ENCODE results near the gene PPP1R37. TPM values are rescaled to one million over a fixed set of nuclear protein-coding genes. Genes with fewer than 3 reads are reported as not detected.

Gene PPP1R37
- total and polyA plus RNA-seq, 2 donors (not counting 1 experiment from before 2014, with no cell fraction given), result 11.3 to 36.0 TPM

GRCh38 chr19:45161738-45162607 lies 69.0 kb downstream of the PPP1R37 start:
- no peaks in the 10 kb centered on the region for H3K79me2 ChIP-seq (ENCODE audit: control insufficient read depth, insufficient read depth, low read length)
- peaks cover 6% of the 10 kb centered on the region for H3K27me3 ChIP-seq (ENCODE audit: control insufficient read depth, insufficient read depth, low read length)
- no peak overlapping the region for H2AFZ ChIP-seq (ENCODE audit: low read length)
- no peaks in the 10 kb centered on the region for H4K20me1 ChIP-seq (ENCODE audit: control insufficient read depth, extremely low read depth, insufficient read depth, low read length)
- no peaks in the 10 kb centered on the region for H3K36me3 ChIP-seq (ENCODE audit: control insufficient read depth, insufficient read depth, low read length)
- TF ChIP-seq CTCF (conservative IDR thresholded peaks at IDR 0.05 in 1 of 2, IDR thresholded peaks at IDR 0.05 in 1 of 2; ENCODE audit: low read depth in 1 of 2, low read length in 2 of 2) (peak; percentile 67 to 72), EZH2 (IDR thresholded peaks at IDR 0.05; ENCODE audit: low read length, missing control alignments) (no peak)
- H3K9me3 ChIP-seq (ENCODE audit: control insufficient read depth, insufficient read depth, low read depth, low read length), result no peaks in the 10 kb centered on the region
- H3K4me2 ChIP-seq (ENCODE audit: extremely low read depth, insufficient read depth, low read length), result no peak overlapping the region
- no peak overlapping the region for H3K9ac ChIP-seq (ENCODE audit: insufficient read depth, low read length)
- H3K4me3 ChIP-seq (replicated peaks in 1 of 4; ENCODE audit: control extremely low read depth in 1 of 4, insufficient read depth in 1 of 4, low read depth in 3 of 4, low read length in 4 of 4), result no peak overlapping the region
- no peaks in the 10 kb centered on the region for H3K4me1 ChIP-seq (ENCODE audit: control insufficient read depth, extremely low read depth, insufficient read depth, low read length)
- no peak overlapping the region for H3K27ac ChIP-seq (ENCODE audit: insufficient read depth, low read length)
- DNase-seq (ENCODE audit: low read depth in 2 of 2), result peak; percentile 29 to 31

- H3K9ac ChIP-seq (ENCODE audit: insufficient read depth, low read length), result no peak overlapping the region
- H3K9me3 ChIP-seq (ENCODE audit: control insufficient read depth, insufficient read depth, low read depth, low read length), result no peaks in the 10 kb centered on the region
- H3K79me2 ChIP-seq (ENCODE audit: control insufficient read depth, insufficient read depth, low read length), result no peaks in the 10 kb centered on the region
- H3K27ac ChIP-seq (ENCODE audit: insufficient read depth, low read length), result no peak overlapping the region
- H3K4me2 ChIP-seq (ENCODE audit: extremely low read depth, insufficient read depth, low read length), result no peak overlapping the region
- TF ChIP-seq EZH2 (IDR thresholded peaks at IDR 0.05; ENCODE audit: low read length, missing control alignments), result no peak
- no peak for TF ChIP-seq CTCF (conservative IDR thresholded peaks at IDR 0.05 in 1 of 2, IDR thresholded peaks at IDR 0.05 in 1 of 2; ENCODE audit: low read depth in 1 of 2, low read length in 2 of 2)
- no peak overlapping the region for H3K4me3 ChIP-seq (replicated peaks in 1 of 4; ENCODE audit: control extremely low read depth in 1 of 4, insufficient read depth in 1 of 4, low read depth in 3 of 4, low read length in 4 of 4)
- no peak for DNase-seq (ENCODE audit: low read depth in 2 of 2)
- H2AFZ ChIP-seq (ENCODE audit: low read length), result no peak overlapping the region
- peaks cover 6% of the 10 kb centered on the region for H3K27me3 ChIP-seq (ENCODE audit: control insufficient read depth, insufficient read depth, low read length)
- no peaks in the 10 kb centered on the region for H4K20me1 ChIP-seq (ENCODE audit: control insufficient read depth, extremely low read depth, insufficient read depth, low read length)
- H3K4me1 ChIP-seq (ENCODE audit: control insufficient read depth, extremely low read depth, insufficient read depth, low read length), result no peaks in the 10 kb centered on the region
- H3K36me3 ChIP-seq (ENCODE audit: control insufficient read depth, insufficient read depth, low read length), result no peaks in the 10 kb centered on the region
These were observed 69.7 kb downstream of the PPP1R37 start for GRCh38 chr19:45162608-45163143.

GRCh38 chr19:45163156-45163555 lies 70.2 kb downstream of the PPP1R37 start:
- no peak overlapping the region for H3K27ac ChIP-seq (ENCODE audit: insufficient read depth, low read length)
- no peaks in the 10 kb centered on the region for H3K36me3 ChIP-seq (ENCODE audit: control insufficient read depth, insufficient read depth, low read length)
- H3K4me3 ChIP-seq (replicated peaks in 1 of 4; ENCODE audit: control extremely low read depth in 1 of 4, insufficient read depth in 1 of 4, low read depth in 3 of 4, low read length in 4 of 4), result no peak overlapping the region
- no peak overlapping the region for H3K9ac ChIP-seq (ENCODE audit: insufficient read depth, low read length)
- H4K20me1 ChIP-seq (ENCODE audit: control insufficient read depth, extremely low read depth, insufficient read depth, low read length), result no peaks in the 10 kb centered on the region
- no peak for TF ChIP-seq CTCF (conservative IDR thresholded peaks at IDR 0.05 in 1 of 2, IDR thresholded peaks at IDR 0.05 in 1 of 2; ENCODE audit: low read depth in 1 of 2, low read length in 2 of 2)
- no peak for TF ChIP-seq EZH2 (IDR thresholded peaks at IDR 0.05; ENCODE audit: low read length, missing control alignments)
- no peaks in the 10 kb centered on the region for H3K9me3 ChIP-seq (ENCODE audit: control insufficient read depth, insufficient read depth, low read depth, low read length)
- no peak overlapping the region for H3K4me2 ChIP-seq (ENCODE audit: extremely low read depth, insufficient read depth, low read length)
- no peaks in the 10 kb centered on the region for H3K4me1 ChIP-seq (ENCODE audit: control insufficient read depth, extremely low read depth, insufficient read depth, low read length)
- H2AFZ ChIP-seq (ENCODE audit: low read length), result no peak overlapping the region
- no peaks in the 10 kb centered on the region for H3K79me2 ChIP-seq (ENCODE audit: control insufficient read depth, insufficient read depth, low read length)
- DNase-seq (ENCODE audit: low read depth in 2 of 2), result no peak
- peaks cover 6% of the 10 kb centered on the region for H3K27me3 ChIP-seq (ENCODE audit: control insufficient read depth, insufficient read depth, low read length)

Measured in fibroblast of lung (primary cell).